ENCODE measurements around the gene FOSL1. TPM values are rescaled to one million over a fixed set of nuclear protein-coding genes. Genes with fewer than 3 reads are reported as not detected.

Gene FOSL1
- total RNA-seq, 1 donor from 2014 or later, result 2.6 TPM

DNA sequence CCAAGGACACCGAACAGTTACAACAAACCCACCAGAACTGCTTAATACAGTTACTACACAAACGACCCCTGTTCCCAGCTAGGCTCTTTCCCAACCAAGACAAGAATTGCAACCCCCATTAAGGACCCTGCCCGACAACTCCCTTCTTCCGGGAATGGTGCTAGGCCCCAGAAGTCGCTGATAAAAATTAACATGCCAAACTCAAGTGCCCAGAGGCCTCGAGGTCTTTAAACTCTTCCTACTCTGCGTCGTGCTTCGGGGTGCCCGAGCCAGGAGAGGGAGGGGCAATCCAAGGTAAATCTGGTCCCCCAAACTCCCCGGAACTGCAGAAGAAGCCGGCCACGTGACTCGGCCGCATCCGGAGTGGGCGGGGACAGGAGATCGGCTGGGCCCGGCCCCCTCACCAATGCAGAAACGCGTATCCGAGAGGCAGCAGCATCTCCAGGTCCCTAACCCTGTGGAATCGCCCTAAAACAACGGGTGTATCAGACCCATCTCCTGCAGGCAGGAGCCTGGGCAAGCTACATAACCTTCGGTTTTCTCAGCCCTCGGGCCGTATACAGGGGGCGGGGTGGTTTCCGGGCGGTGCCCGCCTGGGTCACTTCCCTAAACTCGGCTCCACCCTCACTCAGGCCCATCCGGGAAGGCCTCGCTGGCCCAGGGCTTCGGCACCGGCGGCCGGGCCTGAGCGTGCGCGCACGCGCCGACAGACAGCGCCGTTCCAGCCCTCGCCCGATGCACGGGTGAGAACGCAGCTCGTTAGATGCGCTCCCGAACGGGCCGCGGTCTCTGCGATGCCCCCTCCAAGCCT is 43.3 kb downstream of the FOSL1 start:
- TF ChIP-seq, protein P1, sequence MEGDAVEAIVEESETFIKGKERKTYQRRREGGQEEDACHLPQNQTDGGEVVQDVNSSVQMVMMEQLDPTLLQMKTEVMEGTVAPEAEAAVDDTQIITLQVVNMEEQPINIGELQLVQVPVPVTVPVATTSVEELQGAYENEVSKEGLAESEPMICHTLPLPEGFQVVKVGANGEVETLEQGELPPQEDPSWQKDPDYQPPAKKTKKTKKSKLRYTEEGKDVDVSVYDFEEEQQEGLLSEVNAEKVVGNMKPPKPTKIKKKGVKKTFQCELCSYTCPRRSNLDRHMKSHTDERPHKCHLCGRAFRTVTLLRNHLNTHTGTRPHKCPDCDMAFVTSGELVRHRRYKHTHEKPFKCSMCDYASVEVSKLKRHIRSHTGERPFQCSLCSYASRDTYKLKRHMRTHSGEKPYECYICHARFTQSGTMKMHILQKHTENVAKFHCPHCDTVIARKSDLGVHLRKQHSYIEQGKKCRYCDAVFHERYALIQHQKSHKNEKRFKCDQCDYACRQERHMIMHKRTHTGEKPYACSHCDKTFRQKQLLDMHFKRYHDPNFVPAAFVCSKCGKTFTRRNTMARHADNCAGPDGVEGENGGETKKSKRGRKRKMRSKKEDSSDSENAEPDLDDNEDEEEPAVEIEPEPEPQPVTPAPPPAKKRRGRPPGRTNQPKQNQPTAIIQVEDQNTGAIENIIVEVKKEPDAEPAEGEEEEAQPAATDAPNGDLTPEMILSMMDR (IDR thresholded peaks at IDR 0.05; ENCODE audit: insufficient read depth, low read length, severe bottlenecking), result no peak
- DNase-seq (ENCODE audit: low read depth) (peak; percentile 47), FAIRE-seq (no peak)
- peak overlapping the region; percentile 98 for H3K4me3 ChIP-seq (ENCODE audit: low read depth, low read length)
- H3K36me3 ChIP-seq (ENCODE audit: control insufficient read depth, insufficient read depth, low read length), result peaks cover 37% of the 10 kb centered on the region
- H3K27me3 ChIP-seq (ENCODE audit: control insufficient read depth, insufficient read depth, low read length), result no peaks in the 10 kb centered on the region

- TF ChIP-seq, protein P1 (IDR thresholded peaks at IDR 0.05; ENCODE audit: insufficient read depth, low read length, severe bottlenecking), result no peak
- no peak for FAIRE-seq
- Histone ChIP-seq H3K4me3 (ENCODE audit: low read depth, low read length) (no peak overlapping the region), H3K36me3 (ENCODE audit: control insufficient read depth, insufficient read depth, low read length) (peaks cover 34% of the 10 kb centered on the region), H3K27me3 (ENCODE audit: control insufficient read depth, insufficient read depth, low read length) (no peaks in the 10 kb centered on the region)
- DNase-seq (ENCODE audit: low read depth), result no peak
Measured at GRCh38 chr11:65855927-65856363, 44.2 kb downstream of the FOSL1 start.

- DNase-seq (ENCODE audit: low read depth) (no peak), FAIRE-seq (no peak)
- no peaks in the 10 kb centered on the region for H3K27me3 ChIP-seq (ENCODE audit: control insufficient read depth, insufficient read depth, low read length)
- TF ChIP-seq, protein P1 (IDR thresholded peaks at IDR 0.05; ENCODE audit: insufficient read depth, low read length, severe bottlenecking), result no peak
- peaks cover 34% of the 10 kb centered on the region for H3K36me3 ChIP-seq (ENCODE audit: control insufficient read depth, insufficient read depth, low read length)
- no peak overlapping the region for H3K4me3 ChIP-seq (ENCODE audit: low read depth, low read length)
Measured at GRCh38 chr11:65854852-65855837, 45.0 kb downstream of the FOSL1 start.

- TF ChIP-seq, protein P1 (IDR thresholded peaks at IDR 0.05; ENCODE audit: insufficient read depth, low read length, severe bottlenecking), result no peak
- H3K36me3 ChIP-seq (ENCODE audit: control insufficient read depth, insufficient read depth, low read length), result peaks cover 34% of the 10 kb centered on the region
- no peak for FAIRE-seq
- DNase-seq (ENCODE audit: low read depth), result no peak
- no peak overlapping the region for H3K4me3 ChIP-seq (ENCODE audit: low read depth, low read length)
- H3K27me3 ChIP-seq (ENCODE audit: control insufficient read depth, insufficient read depth, low read length), result no peaks in the 10 kb centered on the region
Measured at GRCh38 chr11:65854161-65854592, 46.0 kb downstream of the FOSL1 start.

GRCh38 chr11:65853246-65853979 is 46.8 kb downstream of the FOSL1 start:
- TF ChIP-seq, protein P1 (IDR thresholded peaks at IDR 0.05; ENCODE audit: insufficient read depth, low read length, severe bottlenecking), result no peak
- FAIRE-seq, result no peak
- Histone ChIP-seq H3K27me3 (ENCODE audit: control insufficient read depth, insufficient read depth, low read length) (no peaks in the 10 kb centered on the region), H3K36me3 (ENCODE audit: control insufficient read depth, insufficient read depth, low read length) (peaks cover 34% of the 10 kb centered on the region), H3K4me3 (ENCODE audit: low read depth, low read length) (no peak overlapping the region)
- DNase-seq (ENCODE audit: low read depth), result no peak

All from bronchial epithelial cell (primary cell).